H1 (cell line): ENCODE data around the gene RGL3. TPM values are rescaled to one million over a fixed set of nuclear protein-coding genes. Genes with fewer than 3 reads are reported as not detected.

Experiments used
- CHD7 ChIP-seq: fragments of 300-600 bp; sonication (generic); IDR thresholded peaks from 2 replicates; pipeline ENCODE4 v1.7.1; 2012; ENCODE audit warnings: low read length, moderate library complexity, mild to moderate bottlenecking, inconsistent platforms; ENCODE audit not compliant: insufficient replicate concordance
- CREB1 ChIP-seq: IDR thresholded peaks from 2 replicates; pipeline ENCODE4 v1.6.1; 2012; ENCODE audit warnings: inconsistent platforms
- CTBP2 ChIP-seq: IDR thresholded peaks from 2 replicates; pipeline ENCODE4 v1.7.0; 2011; ENCODE audit warnings: borderline replicate concordance, mild to moderate bottlenecking, moderate library complexity, mixed read lengths, low read length; ENCODE audit not compliant: insufficient read depth, insufficient read length
- JUN ChIP-seq: IDR thresholded peaks from 2 replicates; pipeline ENCODE4 v1.6.1; 2011; ENCODE audit warnings: low read depth, mild to moderate bottlenecking, improper control_type of control experiment, low read length
- NRF1 ChIP-seq: IDR thresholded peaks from 2 replicates; pipeline ENCODE4 v1.6.1; 2011; ENCODE audit warnings: mild to moderate bottlenecking, low read depth, low read length, improper control_type of control experiment
- SIN3A ChIP-seq, 2 experiments: IDR thresholded peaks in 1 of 2; conservative IDR thresholded peaks in 1 of 2; 2 replicates each; pipeline ENCODE4 v1.6.1; 2011 to 2012; ENCODE audit warnings: low read length in 2 of 2, improper control_type of control experiment in 1 of 2, low read depth in 1 of 2, mild to moderate bottlenecking in 1 of 2
- SIX5 ChIP-seq: IDR thresholded peaks from 2 replicates; pipeline ENCODE4 v1.6.1; 2011; ENCODE audit warnings: mild to moderate bottlenecking, low read depth, low read length
- TBP ChIP-seq: IDR thresholded peaks from 2 replicates; pipeline ENCODE4 v1.6.1; 2011; ENCODE audit warnings: low read depth, low read length, improper control_type of control experiment
- polyA plus RNA-seq, 7 experiments: library from polyadenylated mRNA; depleted of rRNA in 3 of 7; stranded (reverse) in 5 of 7; unstranded in 2 of 7; fragments of >200 nt in 5 of 7; fragments of 200-250 nt in 2 of 7; gene quantifications; 1 replicate in 5 of 7; 2 replicates in 1 of 7; 4 replicates in 1 of 7; pipeline versions ENCODE4 v1.2.1 to v1.2.3, GENCODE V29; 2011 to 2013; ENCODE audit warnings: missing spikeins in 2 of 7, mixed read lengths in 2 of 7
- total RNA-seq: library from RNA; stranded (reverse); fragmentation: NEBNext Ultra II Directional; extraction: Animal tissue kit (Norgen Biotek cat#: 25700); gene quantifications from 2 replicates; pipeline ENCODE4 v1.2.1, GENCODE V29; 2021

RGL3 gene
- total and polyA plus RNA-seq, 2 of the 8 experiments (the other 6 are each of a cell fraction or from before 2014, with no cell fraction given): 36.9 to 40.9 TPM

- TF ChIP-seq CHD7 (no peak), SIX5 (no peak), NRF1 (no peak), CTBP2 (no peak), JUN (no peak), TBP (no peak), CREB1 (no peak), SIN3A (conservative IDR thresholded peaks at IDR 0.05 in 1 of 2, IDR thresholded peaks at IDR 0.05 in 1 of 2; ENCODE audit: low read depth in 1 of 2, low read length in 2 of 2) (no peak)
Observed at GRCh38 chr19:11414544-11414943, 4.6 kb downstream of the RGL3 start (continued).
